HEK293 (cell line): Measurements from ENCODE around the gene DAAM1.

Source experiments
- CTCF ChIA-PET: fragments of 350-600 bp; formaldehyde crosslinking; extraction: SDS; loops from one replicate; lab custom pipeline; 2021; ENCODE audit warnings: antibody characterized with exemption; lab: Yijun Ruan, JAX
- POLR2A ChIA-PET: fragments of 300-600 bp; formaldehyde crosslinking; extraction: SDS; loops from one replicate; lab custom pipeline; 2020; ENCODE audit warnings: antibody characterized with exemption, inconsistent platforms; lab: Yijun Ruan, JAX
- H3K27ac ChIP-seq: fragments of 200-500 bp; sonication (Bioruptor generic); 2 replicates; pipeline ENCODE4 v1.5.1; 2014; ENCODE audit warnings: low read depth, low read length, control low read depth, inconsistent platforms; ENCODE audit errors: extremely low read depth
- H3K36me3 ChIP-seq, 2 experiments: fragments of 200-500 bp in 1 of 2; sonication (Bioruptor generic) in 1 of 2; 1 replicate in 1 of 2; 2 replicates in 1 of 2; pipeline ENCODE4 v1.5.1; 2014 to 2017; ENCODE audit warnings: inconsistent platforms in 2 of 2, low read length in 2 of 2; ENCODE audit not compliant: control insufficient read depth in 2 of 2, insufficient read depth in 1 of 2
- H3K4me1 ChIP-seq: fragments of 200-500 bp; sonication (Bioruptor generic); 2 replicates; pipeline ENCODE4 v1.5.1; 2014; ENCODE audit warnings: mild to moderate bottlenecking, low read length, inconsistent platforms; ENCODE audit not compliant: control insufficient read depth, insufficient read depth
- H3K4me3 ChIP-seq: 2 replicates; pipeline ENCODE4 v1.5.1; 2011; ENCODE audit warnings: low read depth, mild to moderate bottlenecking, control low read depth, low read length, moderate library complexity
- H3K9me3 ChIP-seq: fragments of 200-500 bp; sonication (Bioruptor generic); 2 replicates; pipeline ENCODE4 v1.5.1; 2014; ENCODE audit warnings: low read depth, low read length, inconsistent platforms; ENCODE audit not compliant: control insufficient read depth, insufficient read depth
- GLI2 ChIP-seq: fragments of 450-650 bp; formaldehyde crosslinking; IDR thresholded peaks from 2 replicates; pipeline ENCODE4; 2017; ENCODE audit warnings: missing biosample characterization, missing genetic modification characterization, low read depth, borderline replicate concordance
- HIC1 ChIP-seq: fragments of 450-650 bp; formaldehyde crosslinking; IDR thresholded peaks from 2 replicates; pipeline ENCODE4 v1.5.1; 2016; ENCODE audit warnings: missing biosample characterization, missing genetic modification characterization
- HOXD13 ChIP-seq: sonication (generic); formaldehyde crosslinking; IDR thresholded peaks from 2 replicates; pipeline ENCODE4 v1.8.0; 2022; ENCODE audit warnings: missing genetic modification reagents, borderline replicate concordance
- IKZF3 ChIP-seq: fragments of 450-650 bp; IDR thresholded peaks from 2 replicates; pipeline ENCODE4 v1.5.0; 2018; ENCODE audit warnings: missing biosample characterization, mild to moderate bottlenecking, missing genetic modification characterization, moderate library complexity
- KLF10 ChIP-seq: fragments of 450-650 bp; IDR thresholded peaks from 2 replicates; pipeline ENCODE4 v1.5.1; 2018; ENCODE audit warnings: missing biosample characterization, mild to moderate bottlenecking, missing genetic modification characterization
- OSR2 ChIP-seq: fragments of 450-650 bp; formaldehyde crosslinking; IDR thresholded peaks from 2 replicates; pipeline ENCODE4 v1.5.1; 2016; ENCODE audit warnings: missing biosample characterization, missing genetic modification characterization
- OVOL3 ChIP-seq: fragments of 450-650 bp; formaldehyde crosslinking; IDR thresholded peaks from 2 replicates; pipeline ENCODE4 v1.5.1; 2016; ENCODE audit warnings: missing biosample characterization, missing genetic modification characterization
- SCRT2 ChIP-seq: fragments of 450-650 bp; formaldehyde crosslinking; IDR thresholded peaks from 2 replicates; pipeline ENCODE4 v1.5.1; 2016; ENCODE audit warnings: missing biosample characterization, missing genetic modification characterization
- WT1 ChIP-seq: fragments of 450-650 bp; formaldehyde crosslinking; IDR thresholded peaks from 2 replicates; pipeline ENCODE4 v1.5.1; 2016; ENCODE audit warnings: missing biosample characterization, missing genetic modification characterization
- ZBTB20 ChIP-seq: fragments of 450-650 bp; formaldehyde crosslinking; IDR thresholded peaks from 2 replicates; pipeline ENCODE4 v1.5.1; 2016; ENCODE audit warnings: missing biosample characterization, missing genetic modification characterization
- ZNF148 ChIP-seq: fragments of 450-650 bp; formaldehyde crosslinking; IDR thresholded peaks from 2 replicates; pipeline ENCODE4 v1.5.0; 2017; ENCODE audit warnings: missing biosample characterization, missing genetic modification characterization, borderline replicate concordance
- ZNF155 ChIP-seq: fragments of 450-650 bp; formaldehyde crosslinking; IDR thresholded peaks from 2 replicates; pipeline ENCODE4 v1.5.1; 2016; ENCODE audit warnings: missing biosample characterization, missing genetic modification characterization
- ZNF16 ChIP-seq: fragments of 450-650 bp; formaldehyde crosslinking; IDR thresholded peaks from 2 replicates; pipeline ENCODE4 v1.5.1; 2016; ENCODE audit warnings: low read depth, missing biosample characterization, missing genetic modification characterization
- ZNF211 ChIP-seq: fragments of 450-650 bp; formaldehyde crosslinking; IDR thresholded peaks from 2 replicates; pipeline ENCODE4 v1.5.1; 2016; ENCODE audit warnings: low read depth, missing biosample characterization, missing genetic modification characterization
- ZNF324 ChIP-seq: fragments of 450-650 bp; formaldehyde crosslinking; IDR thresholded peaks from 2 replicates; pipeline ENCODE4 v1.5.1; 2016; ENCODE audit warnings: missing biosample characterization, missing genetic modification characterization
- ZNF530 ChIP-seq: fragments of 450-650 bp; formaldehyde crosslinking; IDR thresholded peaks from 2 replicates; pipeline ENCODE4 v1.5.1; 2016; ENCODE audit warnings: low read depth, missing biosample characterization, missing genetic modification characterization
- ZNF548 ChIP-seq: fragments of 450-650 bp; formaldehyde crosslinking; IDR thresholded peaks from 2 replicates; pipeline ENCODE4 v1.5.1; 2016; ENCODE audit warnings: missing biosample characterization, missing genetic modification characterization
- ZNF549 ChIP-seq: fragments of 450-650 bp; IDR thresholded peaks from 2 replicates; pipeline ENCODE4 v1.5.1; 2018; ENCODE audit warnings: missing biosample characterization, missing genetic modification characterization, mild to moderate bottlenecking, inconsistent platforms, moderate library complexity
- ZNF558 ChIP-seq: fragments of 450-650 bp; formaldehyde crosslinking; IDR thresholded peaks from 2 replicates; pipeline ENCODE4 v1.5.1; 2016; ENCODE audit warnings: missing biosample characterization, missing genetic modification characterization
- ZNF624 ChIP-seq: fragments of 450-650 bp; formaldehyde crosslinking; IDR thresholded peaks from 2 replicates; pipeline ENCODE4 v1.5.1; 2017; ENCODE audit warnings: missing biosample characterization, missing genetic modification characterization
- ZNF658 ChIP-seq: fragments of 450-650 bp; formaldehyde crosslinking; IDR thresholded peaks from 2 replicates; pipeline ENCODE4; 2016; ENCODE audit warnings: missing biosample characterization, missing genetic modification characterization
- ZNF670 ChIP-seq: fragments of 450-650 bp; formaldehyde crosslinking; IDR thresholded peaks from 2 replicates; pipeline ENCODE4 v1.5.1; 2016; ENCODE audit warnings: missing biosample characterization, missing genetic modification characterization, low read depth
- TF ChIP-seq, protein P1 (sequence below): sonication (generic); formaldehyde crosslinking; IDR thresholded peaks from 2 replicates; pipeline ENCODE4 v1.8.1; 2022; ENCODE audit warnings: mild to moderate bottlenecking, moderate library complexity, missing genetic modification reagents
- TF ChIP-seq, protein P2 (sequence below): fragments of 450-650 bp; formaldehyde crosslinking; IDR thresholded peaks from 2 replicates; pipeline ENCODE4 v1.5.1; 2017; ENCODE audit warnings: missing biosample characterization, missing genetic modification characterization
- TF ChIP-seq, protein P3 (sequence below): fragments of 450-650 bp; formaldehyde crosslinking; IDR thresholded peaks from 2 replicates; pipeline ENCODE4 v1.5.1; 2016; ENCODE audit warnings: missing biosample characterization, missing genetic modification characterization

Gene DAAM1

DNA sequence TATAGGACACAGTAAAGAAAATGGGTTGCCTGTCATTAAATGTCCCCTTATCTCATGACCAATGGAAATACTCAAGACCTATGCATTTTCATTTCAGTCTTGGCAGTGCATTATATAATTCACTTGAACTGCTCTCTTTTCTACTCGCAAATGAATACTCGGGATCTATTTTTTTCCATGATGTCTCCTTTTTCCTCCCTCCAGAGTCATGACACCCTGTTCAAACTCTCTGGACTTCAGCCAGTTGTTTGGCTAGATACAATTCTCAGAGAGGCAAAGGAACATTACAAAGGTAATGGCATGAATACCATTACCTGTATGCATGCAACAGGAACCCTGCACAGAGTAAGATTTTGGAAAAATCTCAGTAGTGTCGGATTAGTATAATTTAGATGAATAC, 145.8 kb downstream of the DAAM1 start:
- TF ChIP-seq ZNF670 (tag by site-specific recombination) (no peak), HIC1 (tag by site-specific recombination) (no peak), SCRT2 (no peak), ZNF324 (tag by site-specific recombination) (no peak), ZNF211 (tag by site-specific recombination) (no peak), ZNF148 (no peak), ZBTB20 (tag by site-specific recombination) (no peak), KLF10 (no peak), ZNF549 (tag by site-specific recombination) (no peak), ZNF548 (no peak), WT1 (tag by site-specific recombination) (no peak)
- TF ChIP-seq, protein P1, sequence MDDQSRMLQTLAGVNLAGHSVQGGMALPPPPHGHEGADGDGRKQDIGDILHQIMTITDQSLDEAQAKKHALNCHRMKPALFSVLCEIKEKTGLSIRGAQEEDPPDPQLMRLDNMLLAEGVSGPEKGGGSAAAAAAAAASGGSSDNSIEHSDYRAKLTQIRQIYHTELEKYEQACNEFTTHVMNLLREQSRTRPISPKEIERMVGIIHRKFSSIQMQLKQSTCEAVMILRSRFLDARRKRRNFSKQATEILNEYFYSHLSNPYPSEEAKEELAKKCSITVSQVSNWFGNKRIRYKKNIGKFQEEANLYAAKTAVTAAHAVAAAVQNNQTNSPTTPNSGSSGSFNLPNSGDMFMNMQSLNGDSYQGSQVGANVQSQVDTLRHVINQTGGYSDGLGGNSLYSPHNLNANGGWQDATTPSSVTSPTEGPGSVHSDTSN (CRISPR knock-in tag): no peak
- Histone ChIP-seq H3K9me3 (no peaks in the 10 kb centered on the region), H3K4me3 (no peak overlapping the region), H3K4me1 (0 out of 2 replicates have a peak, but pooled peaks cover 3% of the 10 kb centered on the region), H3K36me3 (peaks cover 0 to 17% of the 10 kb centered on the region in 2 experiments; a peak in 1 of 3 replicates), H3K27ac (no peak overlapping the region)
- CTCF ChIA-PET: interaction anchor here (0.9 kb wide), 1 partner anchor 21 kb away, joined by 5 read pairs; no protein-coding TSS in a partner anchor
- POLR2A ChIA-PET: no interaction called here

GRCh38 chr14:59336098-59336497, 147.6 kb downstream of the DAAM1 start:
- ChIA-PET CTCF (interaction anchor here (0.6 kb wide), 1 partner anchor 316 kb away, joined by 3 read pairs; no protein-coding TSS in a partner anchor), POLR2A (no interaction called here)
- Histone ChIP-seq H3K27ac (no peak overlapping the region), H3K4me3 (no peak overlapping the region), H3K4me1 (0 out of 2 replicates have a peak, but pooled peaks cover 3% of the 10 kb centered on the region), H3K9me3 (no peaks in the 10 kb centered on the region), H3K36me3 (peaks cover 0 to 12% of the 10 kb centered on the region in 2 experiments; a peak in 1 of 3 replicates)
- no peak for TF ChIP-seq ZNF324 (tag by site-specific recombination)
- TF ChIP-seq ZNF658 (tag by site-specific recombination): no peak
- TF ChIP-seq ZNF558 (tag by site-specific recombination): no peak
- TF ChIP-seq ZNF16 (tag by site-specific recombination): no peak
- TF ChIP-seq, protein P2, sequence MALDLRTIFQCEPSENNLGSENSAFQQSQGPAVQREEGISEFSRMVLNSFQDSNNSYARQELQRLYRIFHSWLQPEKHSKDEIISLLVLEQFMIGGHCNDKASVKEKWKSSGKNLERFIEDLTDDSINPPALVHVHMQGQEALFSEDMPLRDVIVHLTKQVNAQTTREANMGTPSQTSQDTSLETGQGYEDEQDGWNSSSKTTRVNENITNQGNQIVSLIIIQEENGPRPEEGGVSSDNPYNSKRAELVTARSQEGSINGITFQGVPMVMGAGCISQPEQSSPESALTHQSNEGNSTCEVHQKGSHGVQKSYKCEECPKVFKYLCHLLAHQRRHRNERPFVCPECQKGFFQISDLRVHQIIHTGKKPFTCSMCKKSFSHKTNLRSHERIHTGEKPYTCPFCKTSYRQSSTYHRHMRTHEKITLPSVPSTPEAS (tag by site-specific recombination): no peak
- TF ChIP-seq OSR2: no peak
- no peak for TF ChIP-seq ZNF530 (tag by site-specific recombination)
- TF ChIP-seq HOXD13: no peak
- TF ChIP-seq, protein P3, sequence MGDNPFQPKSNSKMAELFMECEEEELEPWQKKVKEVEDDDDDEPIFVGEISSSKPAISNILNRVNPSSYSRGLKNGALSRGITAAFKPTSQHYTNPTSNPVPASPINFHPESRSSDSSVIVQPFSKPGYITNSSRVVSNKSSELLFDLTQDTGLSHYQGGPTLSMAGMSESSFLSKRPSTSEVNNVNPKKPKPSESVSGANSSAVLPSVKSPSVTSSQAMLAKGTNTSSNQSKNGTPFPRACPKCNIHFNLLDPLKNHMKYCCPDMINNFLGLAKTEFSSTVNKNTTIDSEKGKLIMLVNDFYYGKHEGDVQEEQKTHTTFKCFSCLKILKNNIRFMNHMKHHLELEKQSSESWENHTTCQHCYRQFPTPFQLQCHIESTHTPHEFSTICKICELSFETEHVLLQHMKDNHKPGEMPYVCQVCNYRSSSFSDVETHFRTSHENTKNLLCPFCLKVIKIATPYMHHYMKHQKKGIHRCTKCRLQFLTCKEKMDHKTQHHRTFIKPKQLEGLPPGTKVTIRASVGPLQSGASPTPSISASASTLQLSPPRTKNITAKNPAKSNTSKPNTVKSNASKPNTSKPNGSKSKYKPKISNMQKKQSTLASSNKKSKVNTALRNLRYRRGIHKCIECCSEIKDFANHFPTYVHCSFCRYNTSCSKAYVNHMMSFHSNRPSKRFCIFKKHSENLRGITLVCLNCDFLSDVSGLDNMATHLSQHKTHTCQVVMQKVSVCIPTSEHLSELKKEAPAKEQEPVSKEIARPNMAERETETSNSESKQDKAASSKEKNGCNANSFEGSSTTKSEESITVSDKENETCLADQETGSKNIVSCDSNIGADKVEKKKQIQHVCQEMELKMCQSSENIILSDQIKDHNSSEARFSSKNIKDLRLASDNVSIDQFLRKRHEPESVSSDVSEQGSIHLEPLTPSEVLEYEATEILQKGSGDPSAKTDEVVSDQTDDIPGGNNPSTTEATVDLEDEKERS: no peak
- TF ChIP-seq OVOL3 (tag by site-specific recombination): no peak
- TF ChIP-seq IKZF3: no peak
- TF ChIP-seq, protein P1 (CRISPR knock-in tag): no peak
- no peak for TF ChIP-seq ZNF624 (tag by site-specific recombination)
- TF ChIP-seq GLI2 (tag by site-specific recombination): no peak
- TF ChIP-seq ZNF155 (tag by site-specific recombination): no peak
